Bladder microvascular endothelial cell (primary cell): Measurements from ENCODE around the gene KCTD5. TPM values are rescaled to one million over a fixed set of nuclear protein-coding genes. Genes with fewer than 3 reads are reported as not detected.

Experiments used
- total RNA-seq: library from RNA; depleted of rRNA; stranded (reverse); fragments of >200 nt; gene quantifications from 2 replicates; pipeline ENCODE4 v1.2.3, GENCODE V29; 2014

KCTD5 gene, protein sequence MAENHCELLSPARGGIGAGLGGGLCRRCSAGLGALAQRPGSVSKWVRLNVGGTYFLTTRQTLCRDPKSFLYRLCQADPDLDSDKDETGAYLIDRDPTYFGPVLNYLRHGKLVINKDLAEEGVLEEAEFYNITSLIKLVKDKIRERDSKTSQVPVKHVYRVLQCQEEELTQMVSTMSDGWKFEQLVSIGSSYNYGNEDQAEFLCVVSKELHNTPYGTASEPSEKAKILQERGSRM
- total RNA-seq = 21.2 and 24.5 TPM in 2 replicates

DNA sequence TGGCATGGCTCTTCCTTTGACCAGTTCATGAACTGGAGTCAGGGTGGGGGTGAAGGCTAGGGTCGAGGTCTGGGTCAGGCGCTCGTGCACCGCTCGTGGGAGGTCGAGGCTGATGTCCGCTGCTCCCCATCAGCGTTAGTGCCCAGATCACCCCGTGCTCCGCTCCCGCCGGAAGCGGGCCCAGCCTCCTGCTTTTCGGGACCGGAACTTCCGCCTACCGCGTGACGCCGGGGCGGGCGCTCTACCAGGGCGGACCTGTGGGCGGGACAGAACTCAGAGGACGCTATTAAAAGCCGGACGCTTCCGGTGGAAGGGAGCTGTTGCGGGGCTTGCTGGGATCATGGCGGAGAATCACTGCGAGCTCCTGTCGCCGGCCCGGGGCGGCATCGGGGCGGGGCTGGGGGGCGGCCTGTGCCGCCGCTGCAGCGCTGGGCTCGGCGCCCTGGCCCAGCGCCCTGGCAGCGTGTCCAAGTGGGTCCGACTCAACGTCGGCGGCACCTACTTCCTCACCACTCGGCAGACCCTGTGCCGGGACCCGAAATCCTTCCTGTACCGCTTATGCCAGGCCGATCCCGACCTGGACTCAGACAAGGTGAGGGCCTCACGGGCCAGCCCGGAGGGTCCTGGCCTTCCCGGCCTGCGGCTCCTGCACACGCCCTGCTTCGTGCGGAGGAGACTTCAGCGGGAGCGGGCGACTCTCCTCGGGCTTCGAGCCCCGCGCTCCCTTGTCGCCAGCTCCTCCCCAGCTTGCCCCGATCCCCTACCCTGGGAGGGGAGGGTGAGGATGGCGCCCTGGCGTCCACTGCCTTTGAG, at the start of gene KCTD5:
Gene KCTD5, plus strand, starts transcription at position 315 of the 813 bp plus-strand sequence. Its CDS starts 26 bp downstream, at position 341.

DNA sequence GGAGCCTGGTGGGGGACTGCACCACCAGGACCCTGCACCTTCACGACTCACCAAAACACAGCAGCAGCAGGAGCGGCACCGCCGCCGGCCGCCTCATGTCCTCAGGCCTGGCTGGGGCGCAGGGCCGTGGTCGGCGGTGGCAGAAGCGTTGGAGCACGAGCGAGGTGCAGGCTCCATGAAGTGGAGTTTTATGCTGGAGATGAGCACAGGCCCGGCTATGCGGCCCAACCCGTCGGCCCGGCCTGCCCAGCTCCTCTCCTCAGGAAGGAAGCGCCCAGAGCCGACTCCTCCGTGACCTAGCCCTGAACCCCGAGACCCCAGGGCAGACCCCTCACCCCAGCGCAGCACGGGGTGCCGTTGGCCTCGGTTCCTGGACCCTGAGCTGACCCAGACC, 37.7 kb downstream of the KCTD5 start, which contains the start of gene PRSS27:
Gene PRSS27, minus strand, starts transcription at position 161 of the 394 bp plus-strand sequence. Its CDS starts 64 bp downstream, at position 97.

DNA sequence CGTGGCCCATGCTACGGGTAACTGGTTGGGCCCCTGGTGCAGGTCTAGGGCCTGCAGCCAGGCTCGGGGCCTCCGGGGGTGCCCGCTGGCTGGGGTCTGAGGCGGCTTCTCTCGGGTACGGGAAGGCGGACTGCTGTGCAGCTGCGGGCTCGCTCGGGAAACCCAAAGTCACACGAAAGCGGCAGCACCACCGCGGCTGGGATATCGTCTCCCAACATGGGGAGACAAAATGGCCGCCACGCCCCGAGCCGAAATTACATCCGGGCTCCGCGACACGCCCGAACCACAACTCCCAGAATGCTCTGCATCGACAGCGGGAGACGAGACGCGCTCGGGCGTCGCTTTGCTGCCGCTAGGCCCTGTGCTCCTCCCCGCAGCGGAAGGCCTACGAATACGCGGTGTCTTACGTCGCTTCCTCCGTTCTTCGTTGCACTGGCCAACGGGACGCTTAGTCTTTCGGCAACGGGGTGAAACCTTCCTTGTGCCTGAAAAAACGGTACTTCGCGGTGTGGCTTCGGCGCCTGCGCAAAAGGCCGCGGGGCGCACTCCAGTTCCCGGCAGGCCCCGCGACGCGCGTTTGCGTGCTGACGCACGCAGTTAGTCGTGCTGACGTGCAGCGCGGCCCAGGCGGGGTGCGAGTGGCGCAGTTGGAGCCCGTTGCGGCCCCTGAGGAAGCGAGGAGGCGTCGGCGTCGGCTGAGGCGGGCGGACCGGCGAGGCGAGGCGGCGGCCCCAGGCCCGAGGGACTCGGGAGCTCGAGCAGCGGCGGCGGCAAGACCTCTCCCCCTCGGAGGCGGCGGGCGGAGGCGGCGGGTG, 69.9 kb downstream of the KCTD5 start, which contains the start of gene SRRM2:
Gene SRRM2, plus strand, starts transcription at position 604 of the 815 bp plus-strand sequence. CDS start 3,727 bp downstream, outside the sequence.

Other genes starting within 250 kb of the KCTD5 start
- gene TEDC2, start 222.4 kb upstream of the KCTD5 start, total RNA-seq = 5.9 and 7.1 TPM in 2 replicates
- gene NTN3, start 211.2 kb upstream of the KCTD5 start, total RNA-seq = 0.13 TPM in 1 of 2 replicates, not detected in the other
- 6.5 and 19.8 TPM in 2 replicates for gene TBC1D24, start 207.4 kb upstream of the KCTD5 start, total RNA-seq
- 5.7 and 17.4 TPM in 2 replicates for gene ATP6V0C, start 168.6 kb upstream of the KCTD5 start, total RNA-seq
- gene AMDHD2, start 162.2 kb upstream of the KCTD5 start, total RNA-seq = 32.9 and 54.7 TPM in 2 replicates
- gene CEMP1, start 151.1 kb upstream of the KCTD5 start, total RNA-seq = not detected in 2 replicates
- 16.5 and 22.6 TPM in 2 replicates for gene PDPK1, start 144.5 kb upstream of the KCTD5 start, total RNA-seq
- gene PRSS27, start 37.7 kb downstream of the KCTD5 start, total RNA-seq = 0.16 and 0.19 TPM in 2 replicates
- gene SRRM2, start 70.1 kb downstream of the KCTD5 start, total RNA-seq = 25.3 and 76.9 TPM in 2 replicates
- gene ELOB, start 94.8 kb downstream of the KCTD5 start, total RNA-seq = 227 and 361 TPM in 2 replicates
- gene PRSS33, start 105.0 kb downstream of the KCTD5 start, total RNA-seq = not detected in 2 replicates
- gene PRSS41, start 115.9 kb downstream of the KCTD5 start, total RNA-seq = not detected in 2 replicates
- gene PRSS21, start 134.7 kb downstream of the KCTD5 start, total RNA-seq = 0.32 and 1.7 TPM in 2 replicates
- gene ZG16B, start 147.8 kb downstream of the KCTD5 start, total RNA-seq = 0.44 and 0.65 TPM in 2 replicates
- gene PRSS22, start 175.6 kb downstream of the KCTD5 start, total RNA-seq = not detected in 2 replicates
- gene FLYWCH2, start 200.7 kb downstream of the KCTD5 start, total RNA-seq = 32.2 and 59.3 TPM in 2 replicates
- gene FLYWCH1, start 229.4 kb downstream of the KCTD5 start, total RNA-seq = 31.2 and 36.3 TPM in 2 replicates